Ovary (tissue), 9 donors: ENCODE data around the gene WDR7. TPM values are rescaled to one million over a fixed set of nuclear protein-coding genes. Genes with fewer than 3 reads are reported as not detected.
A peak's percentile ranks its signal among the peaks of the same experiment; 100 is the strongest.

Experiments used
- DNase-seq, 5 donors: peaks; one replicate each; pipeline ENCODE4 v3.0.0-alpha.2; 2019 to 2020
- H3K27ac ChIP-seq, 2 donors: fragments of 200-600 bp; one replicate each; pipeline versions ENCODE4 v1.5.1 to v1.8.0; 2019 to 2022
- H3K27me3 ChIP-seq: fragments of 200-600 bp; one replicate; pipeline ENCODE4 v1.8.0; 2022
- H3K36me3 ChIP-seq: fragments of 200-600 bp; sonication (generic); one replicate; pipeline ENCODE4 v1.5.1; 2019
- H3K4me1 ChIP-seq: one replicate; pipeline ENCODE4 v1.8.1; 2013; ENCODE audit warnings: mild to moderate bottlenecking, moderate library complexity; ENCODE audit not compliant: insufficient read depth
- H3K4me3 ChIP-seq: fragments of 200-600 bp; sonication (generic); one replicate; pipeline ENCODE4 v1.5.1; 2017
- H3K9me3 ChIP-seq, 2 donors: fragments of 200-600 bp in 1 of 2; sonication (generic) in 1 of 2; one replicate each; pipeline versions ENCODE4 v1.5.1 to v1.8.1; 2013 to 2019; ENCODE audit warnings: mild to moderate bottlenecking in 1 of 2, moderate library complexity in 1 of 2
- CTCF ChIP-seq, 3 donors: fragments of 450-650 bp in 2 of 3; fragments of 200-600 bp in 1 of 3; IDR thresholded peaks; one replicate each; pipeline versions ENCODE4 v1.5.1 to v1.8.0; 2016 to 2022; ENCODE audit warnings: antibody characterized with exemption in 3 of 3, mild to moderate bottlenecking in 1 of 3
- EP300 ChIP-seq: sonication (generic); formaldehyde crosslinking; IDR thresholded peaks from one replicate; pipeline ENCODE4 v1.6.1; 2017; ENCODE audit warnings: antibody characterized with exemption
- POLR2A ChIP-seq: fragments of 450-650 bp; IDR thresholded peaks from one replicate; pipeline ENCODE4 v1.6.1; 2017; ENCODE audit warnings: antibody characterized with exemption, mild to moderate bottlenecking, moderate library complexity
- WGBS, 3 donors: extraction: QIAGEN DNeasy Blood & Tissue Kit in 1 of 3; methylation state at CpG; one replicate each; pipeline versions ENCODE4 v1.1.5 to v1.1.7; 2013 to 2017; 5-methylcytosine and 5-hydroxymethylcytosine counted together
- intact Hi-C, 4 donors: fragments of 100-400 bp; cut with DNase I; formaldehyde crosslinking; loops; one replicate each; pipeline versions ENCODE4 v1.11.0 to v1.15.1; 2022 to 2023
- polyA plus RNA-seq, 2 donors: library from polyadenylated mRNA; stranded (reverse); fragments of 200-250 nt in 1 of 2; fragments of 350-450 nt in 1 of 2; fragmentation: Illumina TruSeq in 1 of 2; extraction: RNeasy Lipid Tissue Mini Kit (QIAGEN cat#74804) in 1 of 2; gene quantifications; one replicate each; pipeline ENCODE4 v1.2.3, GENCODE V29; 2013 to 2014
- total RNA-seq, 7 donors: library from RNA; depleted of rRNA in 2 of 7; stranded (reverse); fragments of >200 nt in 2 of 7; fragmentation: NEBNext Ultra II Directional in 3 of 7; extraction: Animal tissue kit (Norgen Biotek cat#: 25700) in 3 of 7; gene quantifications; one replicate each; pipeline versions ENCODE4 v1.1.0 to v1.2.4, GENCODE V29; 2016 to 2023
- donor health status: DM: no; HTN: no; CAD: no; lungs with moderate emphysema.
- donor health status: DM: no; HTN: no; CAD: no.
- donor health status: Bipolar disorder and iron deficiency.
- donor health status: DM: yes; HTN: yes; CAD: no.
- donor health status: DM: no; HTN: no; CAD: no.
- donor health status: DM: yes; HTN: yes; CAD: no.

Gene WDR7
- total and polyA plus RNA-seq, 9 donors = 4.8 to 29.1 (median 24.7) TPM

- no peaks in the 10 kb centered on the region for H3K27me3 ChIP-seq
- no peak for DNase-seq
- no peaks in the 10 kb centered on the region for H3K9me3 ChIP-seq
- no peaks in the 10 kb centered on the region for H3K36me3 ChIP-seq
- no peak overlapping the region for H3K4me3 ChIP-seq
- peaks cover 5% of the 10 kb centered on the region for H3K4me1 ChIP-seq
- no peak overlapping the region for H3K27ac ChIP-seq
- TF ChIP-seq CTCF (IDR thresholded peaks at IDR 0.05) (no peak), POLR2A (no peak)
- intact Hi-C loops = no loop called here
- WGBS, 3 donors = 73 to 83% (median 80%) methylated on average over 7 of the region's 7 CpGs
These were observed 18.8 kb upstream of the WDR7 start for GRCh38 chr18:56632070-56633022.

- peaks cover 5% of the 10 kb centered on the region for H3K4me1 ChIP-seq
- H3K9me3 ChIP-seq = no peaks in the 10 kb centered on the region
- H3K4me3 ChIP-seq = no peak overlapping the region
- TF ChIP-seq CTCF (IDR thresholded peaks at IDR 0.05) (no peak), EP300 (no peak), POLR2A (no peak)
- intact Hi-C loops = no loop called here
- DNase-seq = no peak
- no peaks in the 10 kb centered on the region for H3K27me3 ChIP-seq
- H3K27ac ChIP-seq = no peak overlapping the region
- no peaks in the 10 kb centered on the region for H3K36me3 ChIP-seq
- WGBS, 3 donors = 86% methylated on average over 5 of the region's 5 CpGs
These were observed 16.2 kb upstream of the WDR7 start for GRCh38 chr18:56635007-56635406.

- peak overlapping the region; percentile 70 for H3K4me3 ChIP-seq
- TF ChIP-seq EP300 (no peak), POLR2A (no peak), CTCF (IDR thresholded peaks at IDR 0.05) (no peak)
- H3K27me3 ChIP-seq = no peaks in the 10 kb centered on the region
- H3K27ac ChIP-seq = no peak overlapping the region
- 1 to 6% (median 1%) methylated on average over 8 of the region's 8 CpGs for WGBS, 3 donors
- intact Hi-C loops = no loop called here
- H3K36me3 ChIP-seq = no peaks in the 10 kb centered on the region
- no peaks in the 10 kb centered on the region for H3K9me3 ChIP-seq
- no peak for DNase-seq
- H3K4me1 ChIP-seq = peaks cover 2% of the 10 kb centered on the region
These were observed 14.0 kb upstream of the WDR7 start for GRCh38 chr18:56637176-56637575.

- WGBS, 3 donors = 0 to 1% (median 0%) methylated on average over 18 of the region's 18 CpGs
- no peak for DNase-seq
- intact Hi-C loops = no loop called here
These were observed 13.4 kb upstream of the WDR7 start for GRCh38 chr18:56637711-56638231.

More at GRCh38 chr18:56637711-56638231, 13.4 kb upstream of the WDR7 start:
- Histone ChIP-seq H3K4me1 (no peaks in the 10 kb centered on the region), H3K9me3 (no peaks in the 10 kb centered on the region), H3K4me3 (peak overlapping the region; percentile 70), H3K27ac (peak overlapping the region; percentile 91 to 93), H3K27me3 (no peaks in the 10 kb centered on the region), H3K36me3 (no peaks in the 10 kb centered on the region)
- TF ChIP-seq EP300 = no peak
- no peak for TF ChIP-seq CTCF (IDR thresholded peaks at IDR 0.05)
- TF ChIP-seq POLR2A = no peak
